Gastrocnemius medialis (tissue), 4 donors: ENCODE measurements around the gene RAPGEF1. TPM values are rescaled to one million over a fixed set of nuclear protein-coding genes. Genes with fewer than 3 reads are reported as not detected.

ENCODE experiments used
- ATAC-seq, 2 donors: fragments of 150-250 bp; one replicate each; pipeline ENCODE4 v1.9.1; 2016
- DNase-seq, 2 donors: peaks; one replicate each; pipeline ENCODE4 v3.0.0-alpha.2; 2019
- H3K27ac ChIP-seq, 4 donors: fragments of 200-600 bp; sonication (generic); 1 replicate in 1 of 4; 2 replicates in 3 of 4; pipeline ENCODE4 v1.5.1; 2016 to 2018; ENCODE audit warnings: mild to moderate bottlenecking in 2 of 4, moderate library complexity in 1 of 4
- H3K27me3 ChIP-seq, 3 donors: fragments of 200-600 bp; sonication (generic) in 2 of 3; 1 replicate in 1 of 3; 2 replicates in 2 of 3; pipeline versions ENCODE4 v1.5.1 to v1.6.0; 2016 to 2019; ENCODE audit warnings: mild to moderate bottlenecking in 1 of 3, moderate library complexity in 1 of 3
- H3K36me3 ChIP-seq, 2 donors: fragments of 200-600 bp; sonication (generic) in 1 of 2; one replicate each; pipeline ENCODE4 v1.5.1; 2017 to 2018
- H3K4me1 ChIP-seq, 2 donors: fragments of 200-600 bp; sonication (generic) in 1 of 2; one replicate each; pipeline ENCODE4 v1.5.1; 2016 to 2017; ENCODE audit warnings: mild to moderate bottlenecking in 2 of 2
- H3K4me3 ChIP-seq, 4 donors: fragments of 200-600 bp; sonication (generic) in 3 of 4; 1 replicate in 1 of 4; 2 replicates in 3 of 4; pipeline ENCODE4 v1.5.1; 2016 to 2019; ENCODE audit warnings: mild to moderate bottlenecking in 2 of 4
- H3K9me3 ChIP-seq, 3 donors: fragments of 200-600 bp; sonication (generic) in 2 of 3; 1 replicate in 1 of 3; 2 replicates in 2 of 3; pipeline ENCODE4 v1.5.1; 2016 to 2019
- POLR2A ChIP-seq, 2 donors: fragments of 450-650 bp; IDR thresholded peaks; one replicate each; pipeline ENCODE4 v1.6.1; 2017; ENCODE audit warnings: antibody characterized with exemption in 2 of 2, mild to moderate bottlenecking in 2 of 2, moderate library complexity in 2 of 2
- in situ Hi-C, 4 donors: fragments of 200-750 bp; cut with MboI; loops; one replicate each; pipeline versions ENCODE4 v1.15.0 to v1.8.0; 2017; ENCODE audit warnings: low sequenced_read_pairs in 4 of 4
- intact Hi-C: fragments of 100-400 bp; cut with DNase I; formaldehyde crosslinking; loops from one replicate; pipeline ENCODE4 v1.15.1; 2023; ENCODE audit warnings: low total_unique reads
- total RNA-seq, 4 donors: library from RNA; depleted of rRNA; stranded (reverse); fragments of >200 nt; gene quantifications; one replicate each; pipeline versions ENCODE4 v1.1.0 to v1.2.3, GENCODE V29; 2016
- TF ChIP-seq, protein P1 (sequence below), 5 experiments: fragments of 450-650 bp in 3 of 5; fragments of 200-600 bp in 2 of 5; sonication (generic) in 2 of 5; IDR thresholded peaks in 4 of 5; conservative IDR thresholded peaks in 1 of 5; 1 replicate in 4 of 5; 2 replicates in 1 of 5; pipeline ENCODE4 v1.5.1; 2016 to 2019; ENCODE audit warnings: antibody characterized with exemption in 5 of 5, mild to moderate bottlenecking in 3 of 5, moderate library complexity in 3 of 5

RAPGEF1 gene
- total RNA-seq, 4 donors from 2014 or later = 123 to 296 (median 217) TPM

- H3K36me3 ChIP-seq = peaks cover 0 to 6% of the 10 kb centered on the region in 2 donors
- peak overlapping the region; percentile 85 to 90 (median 88) for H3K27ac ChIP-seq
- DNase-seq (no peak), ATAC-seq (peak; percentile 5)
- in situ Hi-C loops (loop anchor here in 3 of 4 donors (10.0 kb wide), 1 partner anchor 84 kb away; no protein-coding TSS in a partner anchor), intact Hi-C loops (loop anchor here (2.0 kb wide), 3 partner anchors 28 to 82 kb away; no protein-coding TSS in a partner anchor)
- TF ChIP-seq, protein P1, sequence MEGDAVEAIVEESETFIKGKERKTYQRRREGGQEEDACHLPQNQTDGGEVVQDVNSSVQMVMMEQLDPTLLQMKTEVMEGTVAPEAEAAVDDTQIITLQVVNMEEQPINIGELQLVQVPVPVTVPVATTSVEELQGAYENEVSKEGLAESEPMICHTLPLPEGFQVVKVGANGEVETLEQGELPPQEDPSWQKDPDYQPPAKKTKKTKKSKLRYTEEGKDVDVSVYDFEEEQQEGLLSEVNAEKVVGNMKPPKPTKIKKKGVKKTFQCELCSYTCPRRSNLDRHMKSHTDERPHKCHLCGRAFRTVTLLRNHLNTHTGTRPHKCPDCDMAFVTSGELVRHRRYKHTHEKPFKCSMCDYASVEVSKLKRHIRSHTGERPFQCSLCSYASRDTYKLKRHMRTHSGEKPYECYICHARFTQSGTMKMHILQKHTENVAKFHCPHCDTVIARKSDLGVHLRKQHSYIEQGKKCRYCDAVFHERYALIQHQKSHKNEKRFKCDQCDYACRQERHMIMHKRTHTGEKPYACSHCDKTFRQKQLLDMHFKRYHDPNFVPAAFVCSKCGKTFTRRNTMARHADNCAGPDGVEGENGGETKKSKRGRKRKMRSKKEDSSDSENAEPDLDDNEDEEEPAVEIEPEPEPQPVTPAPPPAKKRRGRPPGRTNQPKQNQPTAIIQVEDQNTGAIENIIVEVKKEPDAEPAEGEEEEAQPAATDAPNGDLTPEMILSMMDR (IDR thresholded peaks at IDR 0.05 in 4 of 5, conservative IDR thresholded peaks at IDR 0.05 in 1 of 5) = no peak
- no peak for TF ChIP-seq POLR2A (IDR thresholded peaks at IDR 0.05)
- H3K9me3 ChIP-seq = no peaks in the 10 kb centered on the region
- H3K4me1 ChIP-seq = peaks cover 63 to 65% of the 10 kb centered on the region in 2 donors
- no peak overlapping the region for H3K4me3 ChIP-seq
- no peaks in the 10 kb centered on the region for H3K27me3 ChIP-seq
Observed at GRCh38 chr9:131651160-131651559, 88.7 kb downstream of the RAPGEF1 start.

DNA sequence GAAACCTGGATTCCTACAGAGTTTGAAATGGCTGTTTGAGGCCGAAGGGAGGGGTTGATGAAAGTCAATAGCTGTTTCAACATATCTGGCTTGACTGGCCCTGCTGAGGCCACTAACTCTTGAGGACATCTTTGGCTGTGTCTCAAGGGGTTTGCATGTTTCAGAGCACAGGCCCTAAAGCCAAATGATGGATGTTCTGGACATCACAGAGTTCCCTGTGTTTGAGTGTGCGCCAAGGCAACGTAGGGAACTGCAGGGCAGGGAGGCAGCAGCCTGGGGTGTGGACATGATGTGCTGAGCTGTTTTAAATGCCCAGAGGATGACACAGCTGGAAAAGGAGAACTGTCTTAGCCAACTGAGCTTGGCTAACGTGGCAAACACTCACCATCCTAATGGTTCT is 89.6 kb downstream of the RAPGEF1 start:
- no peaks in the 10 kb centered on the region for H3K27me3 ChIP-seq
- peaks cover 0 to 6% of the 10 kb centered on the region in 2 donors for H3K36me3 ChIP-seq
- DNase-seq (peak; percentile 96 to 99), ATAC-seq (peak; percentile 88 to 90)
- in situ Hi-C loops = loop anchor here in 3 of 4 donors (10.0 kb wide), 1 partner anchor 85 kb away; no protein-coding TSS in a partner anchor
- intact Hi-C loops = loop anchor here (1.0 to 2.0 kb wide), 4 partner anchors 22 to 83 kb away; no protein-coding TSS in a partner anchor
- H3K9me3 ChIP-seq = no peaks in the 10 kb centered on the region
- H3K4me3 ChIP-seq = no peak overlapping the region
- peaks cover 63 to 64% of the 10 kb centered on the region in 2 donors for H3K4me1 ChIP-seq
- TF ChIP-seq, protein P1 (IDR thresholded peaks at IDR 0.05 in 4 of 5, conservative IDR thresholded peaks at IDR 0.05 in 1 of 5) = peak in 2 of 5 experiments; percentile 11 to 25
- TF ChIP-seq POLR2A (IDR thresholded peaks at IDR 0.05) = no peak
- H3K27ac ChIP-seq = peak overlapping the region; percentile 85 to 90 (median 88)

DNA sequence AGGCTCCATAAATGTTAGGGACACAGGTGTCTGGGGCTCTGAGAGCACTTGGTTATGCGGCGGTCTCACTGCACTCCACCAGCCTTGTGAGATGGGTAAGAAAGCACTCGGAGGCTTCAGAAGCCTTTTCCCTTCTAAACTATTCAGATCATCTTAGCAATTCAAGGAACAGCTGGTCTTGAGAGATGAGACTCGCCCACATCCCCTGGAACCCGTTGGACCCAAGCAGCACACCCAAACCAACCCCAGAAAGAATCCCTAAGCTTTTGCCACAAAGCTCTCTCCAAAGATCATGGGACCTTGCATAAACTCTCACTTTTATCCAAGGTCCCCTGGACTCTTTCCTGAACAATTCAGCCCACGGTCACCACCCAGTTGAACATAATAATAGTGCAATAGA is 90.2 kb downstream of the RAPGEF1 start:
- in situ Hi-C loops (loop anchor here in 3 of 4 donors (10.0 kb wide), 1 partner anchor 85 kb away; no protein-coding TSS in a partner anchor), intact Hi-C loops (loop anchor here (1.0 to 2.0 kb wide), 4 partner anchors 21 to 83 kb away; no protein-coding TSS in a partner anchor)
- no peak for DNase-seq
- no peaks in the 10 kb centered on the region for H3K9me3 ChIP-seq
- H3K36me3 ChIP-seq = peaks cover 0 to 6% of the 10 kb centered on the region in 2 donors
- peak overlapping the region; percentile 85 to 90 (median 88) for H3K27ac ChIP-seq
- ATAC-seq = no peak
- H3K27me3 ChIP-seq = no peaks in the 10 kb centered on the region
- peaks cover 63 to 64% of the 10 kb centered on the region in 2 donors for H3K4me1 ChIP-seq
- TF ChIP-seq, protein P1 (IDR thresholded peaks at IDR 0.05 in 4 of 5, conservative IDR thresholded peaks at IDR 0.05 in 1 of 5) = no peak
- no peak for TF ChIP-seq POLR2A (IDR thresholded peaks at IDR 0.05)
- H3K4me3 ChIP-seq = peak overlapping the region in 2 of 4 donors; percentile 5 to 8

DNA sequence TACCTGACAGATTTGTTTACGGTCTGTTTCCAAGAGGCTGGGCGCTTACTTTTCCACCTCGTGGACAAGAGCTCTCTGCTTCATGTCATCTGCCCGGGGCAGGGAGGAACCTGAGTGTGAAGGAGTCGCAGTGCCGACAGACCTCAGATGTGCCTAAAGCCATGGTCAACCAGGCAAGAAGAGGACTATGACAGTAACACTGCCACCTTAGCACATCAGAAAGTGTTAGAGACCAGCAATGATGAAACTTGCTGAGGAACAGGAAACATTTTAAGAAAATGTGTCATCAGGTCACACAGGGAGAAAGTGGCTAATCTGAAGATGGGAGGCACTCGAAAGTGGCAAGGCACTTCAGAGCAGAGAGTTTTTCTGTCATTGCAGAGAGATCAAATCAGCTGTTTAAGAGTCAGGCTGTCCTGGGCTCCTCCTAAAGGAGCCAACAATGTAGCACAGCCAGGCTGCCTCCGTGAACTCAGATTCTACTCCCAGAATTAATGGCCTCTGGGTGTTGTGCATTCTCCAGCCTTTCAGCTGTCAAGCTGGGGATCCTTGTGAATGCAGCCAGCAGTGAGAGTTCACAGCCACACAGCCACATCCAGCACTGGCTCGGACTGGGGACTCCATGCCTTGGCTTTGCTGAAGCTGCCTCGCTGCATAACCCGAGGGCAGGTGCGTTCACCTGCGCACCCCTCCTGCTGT is 94.6 kb downstream of the RAPGEF1 start:
- intact Hi-C loops (no loop called here), in situ Hi-C loops (no loop called here)
- peak; percentile 53 to 70 for ATAC-seq
- no peaks in the 10 kb centered on the region for H3K27me3 ChIP-seq
- peaks cover 0 to 22% of the 10 kb centered on the region in 2 donors for H3K36me3 ChIP-seq
- TF ChIP-seq, protein P1 (IDR thresholded peaks at IDR 0.05 in 4 of 5, conservative IDR thresholded peaks at IDR 0.05 in 1 of 5) = no peak
- TF ChIP-seq POLR2A (IDR thresholded peaks at IDR 0.05) = no peak
- peaks cover 39 to 41% of the 10 kb centered on the region in 2 donors for H3K4me1 ChIP-seq
- peak overlapping the region; percentile 69 to 83 (median 74) for H3K27ac ChIP-seq
- H3K4me3 ChIP-seq = no peak overlapping the region
- DNase-seq = no peak
- no peaks in the 10 kb centered on the region for H3K9me3 ChIP-seq
